Calu3 (cell line): ENCODE results near the gene CAP2. TPM values are rescaled to one million over a fixed set of nuclear protein-coding genes. Genes with fewer than 3 reads are reported as not detected.

ENCODE experiments used
- BruUV-seq: library from RNA; stranded (reverse); fragments of 400-500 nt; replicated peaks from 2 replicates; lab custom pipeline; 2021; lab: Mats Ljungman, UMichigan
- CTCF ChIA-PET: fragments of 300-600 bp; sonication (Branson Sonifier 250); formaldehyde crosslinking; loops from one replicate; lab custom pipeline; 2022; ENCODE audit warnings: antibody characterized with exemption; lab: Charles Lee
- DNase-seq: peaks from one replicate; pipeline ENCODE4 v3.0.0; 2022
- H3K27ac Mint-ChIP-seq: one replicate; pipeline ENCODE4 v1.8.0; 2022; ENCODE audit warnings: mixed read lengths; ENCODE audit not compliant: unreplicated experiment
- H3K27me3 Mint-ChIP-seq: one replicate; pipeline ENCODE4 v1.8.0; 2022; ENCODE audit warnings: mixed read lengths; ENCODE audit not compliant: unreplicated experiment
- H3K36me3 Mint-ChIP-seq: one replicate; pipeline ENCODE4 v1.8.0; 2022; ENCODE audit warnings: mild to moderate bottlenecking, moderate library complexity, mixed read lengths; ENCODE audit not compliant: insufficient read depth, unreplicated experiment
- H3K4me1 Mint-ChIP-seq: one replicate; pipeline ENCODE4 v1.8.0; 2022; ENCODE audit warnings: mild to moderate bottlenecking, low read depth, mixed read lengths; ENCODE audit not compliant: unreplicated experiment
- H3K4me3 Mint-ChIP-seq: one replicate; pipeline ENCODE4 v1.8.0; 2022; ENCODE audit warnings: mild to moderate bottlenecking, low read depth, moderate library complexity, mixed read lengths; ENCODE audit not compliant: unreplicated experiment
- H3K9me3 Mint-ChIP-seq: one replicate; pipeline ENCODE4 v1.8.0; 2022; ENCODE audit warnings: low read depth, mixed read lengths; ENCODE audit not compliant: unreplicated experiment
- CTCF ChIP-seq: fragments of 200-600 bp; IDR thresholded peaks from one replicate; pipeline ENCODE4 v1.8.0; 2022; ENCODE audit warnings: antibody characterized with exemption; ENCODE audit not compliant: unreplicated experiment
- intact Hi-C: fragments of 100-400 bp; cut with micrococcal nuclease; formaldehyde crosslinking; loops from one replicate; pipeline ENCODE4 v1.10.0; 2022; ENCODE audit not compliant: unreplicated experiment
- total RNA-seq: library from RNA; stranded (reverse); gene quantifications from 2 replicates; pipeline ENCODE4 v1.2.3, GENCODE V29; 2022

Gene CAP2
- total RNA-seq, 1 experiment from 2014 or later, result 15.7 TPM

- Mint-ChIP-seq H3K27ac (no peak overlapping the region), H3K36me3 (peaks cover 9% of the 10 kb centered on the region), H3K27me3 (no peaks in the 10 kb centered on the region), H3K4me3 (no peak overlapping the region), H3K4me1 (peaks cover 19% of the 10 kb centered on the region), H3K9me3 (no peaks in the 10 kb centered on the region)
- no TSS peak for BruUV-seq
- CTCF ChIA-PET, result no interaction called here
- TF ChIP-seq CTCF, result no peak
- DNase-seq, result no peak
- intact Hi-C loops, result no loop called here
Measured at GRCh38 chr6:17606606-17607005, 213.2 kb downstream of the CAP2 start.

Other genes starting within 250 kb of the CAP2 start
- 0.47 and 1.1 TPM in 2 replicates for gene RBM24, start 112.2 kb upstream of the CAP2 start, total RNA-seq
- 11.6 and 11.8 TPM in 2 replicates for gene FAM8A1, start 206.7 kb downstream of the CAP2 start, total RNA-seq